Peyer's patch (tissue), 4 donors: ENCODE data around the gene APH1A.

Experiments
- POLR2A ChIP-seq, 2 donors: fragments of 450-650 bp; IDR thresholded peaks; one replicate each; pipeline ENCODE4 v1.5.1; 2017; ENCODE audit warnings: antibody characterized with exemption in 2 of 2, mild to moderate bottlenecking in 2 of 2, moderate library complexity in 2 of 2
- TF ChIP-seq, protein P1 (sequence below), 6 experiments: fragments of 450-650 bp in 4 of 6; fragments of 200-600 bp in 2 of 6; sonication (generic) in 1 of 6; IDR thresholded peaks; one replicate each; pipeline ENCODE4 v1.5.1; 2017 to 2019; ENCODE audit warnings: antibody characterized with exemption in 6 of 6, mild to moderate bottlenecking in 3 of 6, moderate library complexity in 1 of 6

DNA sequence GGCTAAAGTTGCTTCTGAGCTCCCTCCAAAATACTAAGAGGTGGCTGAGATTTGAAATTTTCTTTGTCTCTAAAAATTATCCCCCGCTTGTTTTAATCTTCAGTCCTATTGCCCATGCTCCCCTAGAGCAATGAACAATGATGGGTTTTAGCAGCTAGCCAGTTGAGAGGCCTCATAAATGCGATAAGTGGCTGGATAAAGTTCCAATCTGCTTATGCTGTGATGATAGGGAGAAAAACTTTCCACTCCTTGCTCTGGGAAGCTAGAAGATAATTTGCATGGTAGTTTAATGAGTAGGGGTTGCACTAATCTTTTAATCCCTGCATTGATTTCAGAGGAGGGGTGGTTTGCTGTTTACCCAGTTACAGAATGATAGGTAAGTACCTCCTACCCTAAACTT is 42.9 kb upstream of the APH1A start:
- TF ChIP-seq, protein P1, sequence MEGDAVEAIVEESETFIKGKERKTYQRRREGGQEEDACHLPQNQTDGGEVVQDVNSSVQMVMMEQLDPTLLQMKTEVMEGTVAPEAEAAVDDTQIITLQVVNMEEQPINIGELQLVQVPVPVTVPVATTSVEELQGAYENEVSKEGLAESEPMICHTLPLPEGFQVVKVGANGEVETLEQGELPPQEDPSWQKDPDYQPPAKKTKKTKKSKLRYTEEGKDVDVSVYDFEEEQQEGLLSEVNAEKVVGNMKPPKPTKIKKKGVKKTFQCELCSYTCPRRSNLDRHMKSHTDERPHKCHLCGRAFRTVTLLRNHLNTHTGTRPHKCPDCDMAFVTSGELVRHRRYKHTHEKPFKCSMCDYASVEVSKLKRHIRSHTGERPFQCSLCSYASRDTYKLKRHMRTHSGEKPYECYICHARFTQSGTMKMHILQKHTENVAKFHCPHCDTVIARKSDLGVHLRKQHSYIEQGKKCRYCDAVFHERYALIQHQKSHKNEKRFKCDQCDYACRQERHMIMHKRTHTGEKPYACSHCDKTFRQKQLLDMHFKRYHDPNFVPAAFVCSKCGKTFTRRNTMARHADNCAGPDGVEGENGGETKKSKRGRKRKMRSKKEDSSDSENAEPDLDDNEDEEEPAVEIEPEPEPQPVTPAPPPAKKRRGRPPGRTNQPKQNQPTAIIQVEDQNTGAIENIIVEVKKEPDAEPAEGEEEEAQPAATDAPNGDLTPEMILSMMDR (IDR thresholded peaks at IDR 0.05) = no peak
- no peak for TF ChIP-seq POLR2A (IDR thresholded peaks at IDR 0.05)
